K562 (cell line): ENCODE results near the gene IL4I1. TPM values are rescaled to one million over a fixed set of nuclear protein-coding genes. Genes with fewer than 3 reads are reported as not detected.

Experiments used
- CBX2 ChIP-seq: fragments of 200-600 bp; sonication (generic); IDR thresholded peaks from one replicate; pipeline ENCODE4 v1.6.1; 2012; ENCODE audit warnings: mild to moderate bottlenecking, low read length, inconsistent platforms; ENCODE audit not compliant: insufficient read depth, poor library complexity, severe bottlenecking
- CCNT2 ChIP-seq: IDR thresholded peaks from 2 replicates; pipeline ENCODE4 v1.6.1; 2011; ENCODE audit warnings: borderline replicate concordance, low read depth, mild to moderate bottlenecking, moderate library complexity, mixed read lengths, low read length; ENCODE audit not compliant: insufficient read length; ENCODE audit errors: extremely low read depth
- GATA2 ChIP-seq: sonication (generic); formaldehyde crosslinking; IDR thresholded peaks from 2 replicates; pipeline ENCODE4 v1.4.0; 2020; ENCODE audit warnings: mild to moderate bottlenecking, missing genetic modification reagents
- HMG20B ChIP-seq: fragments of 250-450 bp; sonication (Bioruptor Pico); IDR thresholded peaks from 2 replicates; pipeline ENCODE4 v1.5.0; 2021; ENCODE audit warnings: mild to moderate bottlenecking
- JUNB ChIP-seq: fragments of 450-650 bp; formaldehyde crosslinking; conservative IDR thresholded peaks from 2 replicates; pipeline ENCODE4 v1.4.0; 2020; ENCODE audit warnings: mild to moderate bottlenecking
- KDM1A ChIP-seq, 2 experiments: fragments of 450-650 bp; IDR thresholded peaks; 2 replicates each; pipeline ENCODE4 v1.6.1; 2016; ENCODE audit warnings: mild to moderate bottlenecking in 2 of 2
- NUFIP1 ChIP-seq: fragments of 450-650 bp; IDR thresholded peaks from 2 replicates; pipeline ENCODE4 v1.6.1; 2018; ENCODE audit not compliant: partially characterized antibody
- RBM25 ChIP-seq: fragments of 200-400 bp; formaldehyde crosslinking; IDR thresholded peaks from 2 replicates; pipeline ENCODE4 v1.6.1; 2018; ENCODE audit warnings: low read length, low read depth, moderate library complexity; ENCODE audit not compliant: severe bottlenecking
- SAFB2 ChIP-seq: fragments of 200-400 bp; formaldehyde crosslinking; IDR thresholded peaks from 2 replicates; pipeline ENCODE4 v1.6.1; 2018; ENCODE audit warnings: borderline replicate concordance, low read length, low read depth, moderate library complexity; ENCODE audit not compliant: severe bottlenecking
- SAP30 ChIP-seq: fragments of 200-600 bp; sonication (generic); IDR thresholded peaks from 2 replicates; pipeline ENCODE4 v1.6.1; 2012; ENCODE audit warnings: borderline replicate concordance, low read depth, mild to moderate bottlenecking, moderate library complexity, low read length, control low read depth, inconsistent platforms; ENCODE audit not compliant: insufficient read depth, poor library complexity, severe bottlenecking
- TBP ChIP-seq: optimal IDR thresholded peaks from 2 replicates; pipeline ENCODE3; 2011; ENCODE audit warnings: low read depth, low read length, improper control_type of control experiment
- ZBTB34 ChIP-seq: fragments of 250-450 bp; sonication (Bioruptor Pico); IDR thresholded peaks from 2 replicates; pipeline ENCODE4 v1.8.0; 2021; ENCODE audit warnings: mild to moderate bottlenecking, moderate library complexity
- ZFP1 ChIP-seq: fragments of 450-650 bp; formaldehyde crosslinking; IDR thresholded peaks from 2 replicates; pipeline ENCODE4 v1.4.0; 2020; ENCODE audit warnings: mild to moderate bottlenecking, mixed read lengths
- ZNF445 ChIP-seq: fragments of 250-450 bp; sonication (Bioruptor Pico); IDR thresholded peaks from 2 replicates; pipeline ENCODE4 v1.4.0; 2020; ENCODE audit warnings: low read depth, mild to moderate bottlenecking, moderate library complexity
- ZNF518B ChIP-seq: fragments of 250-450 bp; sonication (Bioruptor Pico); IDR thresholded peaks from 2 replicates; pipeline ENCODE4 v1.5.0; 2021; ENCODE audit warnings: mild to moderate bottlenecking, moderate library complexity
- ZNF609 ChIP-seq: sonication (generic); formaldehyde crosslinking; IDR thresholded peaks from 2 replicates; pipeline ENCODE4 v1.8.1; 2023; ENCODE audit warnings: missing genetic modification reagents, mild to moderate bottlenecking, borderline replicate concordance
- polyA plus RNA-seq, 8 experiments: library from polyadenylated mRNA; depleted of rRNA in 4 of 8; stranded (reverse) in 5 of 8; unstranded in 3 of 8; fragments of >200 nt; fragmentation: Nextera tagmentation in 2 of 8; fragmentation: Illumina TruSeq in 1 of 8; extraction: Ambion mirVana in 2 of 8; extraction: Trizol in 1 of 8; gene quantifications; 2 replicates each; pipeline versions ENCODE4 v1.2.1 to v1.2.3, GENCODE V29; 2011 to 2014; ENCODE audit warnings: inconsistent platforms in 1 of 8, missing spikeins in 1 of 8
- total RNA-seq, 7 experiments: library from RNA; depleted of rRNA in 6 of 7; stranded (reverse); fragments of >200 nt in 6 of 7; fragmentation: Illumina TruSeq in 2 of 7; extraction: Trizol in 2 of 7; gene quantifications; 2 replicates each; pipeline versions ENCODE4 v1.2.1 to v1.2.3, GENCODE V29; 2011 to 2021; ENCODE audit warnings: low replicate concordance in 1 of 7
- TF ChIP-seq, protein P1 (sequence below): fragments of 450-650 bp; conservative IDR thresholded peaks from 2 replicates; pipeline ENCODE4 v1.6.1; 2016; ENCODE audit warnings: missing genetic modification characterization, low read depth, mild to moderate bottlenecking, missing compliant biosample characterization, moderate library complexity

Gene IL4I1
- total and polyA plus RNA-seq, 9 of the 15 experiments (the other 6 are each of a cell fraction or from before 2014, with no cell fraction given), result 0.06 to 0.95 (median 0.43) TPM; not detected in 2

DNA sequence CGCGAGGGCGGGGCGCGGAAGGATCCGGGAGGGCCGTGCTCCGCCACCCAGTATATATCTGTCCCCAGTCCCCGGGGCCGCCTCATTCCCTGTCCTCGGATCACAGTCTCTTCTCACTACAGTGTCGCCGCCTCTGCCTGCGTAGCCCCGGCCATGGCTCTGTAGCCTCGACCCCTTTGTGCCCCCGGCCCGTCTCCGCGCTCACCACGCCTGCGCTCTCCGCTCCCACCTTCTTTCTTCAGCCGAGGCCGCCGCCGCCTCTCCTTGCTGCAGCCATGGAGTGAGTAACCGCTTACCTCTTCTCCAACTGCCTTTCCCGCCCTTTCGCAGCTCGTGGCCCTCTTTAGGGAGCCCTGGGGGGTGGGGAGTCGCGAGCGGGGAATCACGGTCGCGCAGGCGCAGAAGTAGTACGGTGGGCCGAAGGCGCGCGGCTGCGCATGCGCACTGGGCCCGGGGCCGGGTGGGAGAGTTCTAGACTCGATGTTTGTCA is 32.5 kb upstream of the IL4I1 start, which contains the start of the genes ATF5 and NUP62 (continued):
- TF ChIP-seq ZNF609 (CRISPR knock-in tag) (no peak; the same call in 1 of the 2 replicates), ZFP1 (no peak), KDM1A (IDR thresholded peaks at IDR 0.05) (no peak), CCNT2 (peak; percentile 62), JUNB (CRISPR knock-in tag) (no peak), SAP30 (peak; percentile 2), HMG20B (CRISPR knock-in tag) (peak; percentile 84; the same call in 1 of the 2 replicates), TBP (peak; percentile 86), ZNF518B (no peak), ZBTB34 (CRISPR knock-in tag) (no peak), CBX2 (no peak), RBM25 (no peak), ZNF445 (no peak), NUFIP1 (no peak), SAFB2 (no peak), GATA2 (CRISPR knock-in tag) (no peak)
- TF ChIP-seq, protein P1, sequence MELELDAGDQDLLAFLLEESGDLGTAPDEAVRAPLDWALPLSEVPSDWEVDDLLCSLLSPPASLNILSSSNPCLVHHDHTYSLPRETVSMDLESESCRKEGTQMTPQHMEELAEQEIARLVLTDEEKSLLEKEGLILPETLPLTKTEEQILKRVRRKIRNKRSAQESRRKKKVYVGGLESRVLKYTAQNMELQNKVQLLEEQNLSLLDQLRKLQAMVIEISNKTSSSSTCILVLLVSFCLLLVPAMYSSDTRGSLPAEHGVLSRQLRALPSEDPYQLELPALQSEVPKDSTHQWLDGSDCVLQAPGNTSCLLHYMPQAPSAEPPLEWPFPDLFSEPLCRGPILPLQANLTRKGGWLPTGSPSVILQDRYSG (tag), result no peak; the same call in 1 of the 2 replicates
